Sigmoid colon (tissue), 4 donors: ENCODE results near the gene SPEM3.

ENCODE experiments used
- EP300 ChIP-seq, 4 donors: sonication (generic); formaldehyde crosslinking; IDR thresholded peaks; one replicate each; pipeline ENCODE4 v1.6.1; 2017; ENCODE audit warnings: antibody characterized with exemption in 4 of 4
- POLR2A ChIP-seq, 2 donors: fragments of 450-650 bp; IDR thresholded peaks; one replicate each; pipeline ENCODE4 v1.6.1; 2016; ENCODE audit warnings: antibody characterized with exemption in 2 of 2, mild to moderate bottlenecking in 2 of 2, moderate library complexity in 2 of 2
- TF ChIP-seq, protein P1 (sequence below), 4 experiments: fragments of 450-650 bp in 3 of 4; fragments of 200-600 bp in 1 of 4; IDR thresholded peaks; one replicate each; pipeline ENCODE4 v1.5.1; 2016 to 2019; ENCODE audit warnings: antibody characterized with exemption in 4 of 4, mild to moderate bottlenecking in 3 of 4, moderate library complexity in 2 of 4

GRCh38 chr17:7407485-7408251 lies 21.0 kb upstream of the SPEM3 start, which contains the start of gene NLGN2:
- no peak for TF ChIP-seq EP300 (IDR thresholded peaks at IDR 0.05)
- TF ChIP-seq, protein P1, sequence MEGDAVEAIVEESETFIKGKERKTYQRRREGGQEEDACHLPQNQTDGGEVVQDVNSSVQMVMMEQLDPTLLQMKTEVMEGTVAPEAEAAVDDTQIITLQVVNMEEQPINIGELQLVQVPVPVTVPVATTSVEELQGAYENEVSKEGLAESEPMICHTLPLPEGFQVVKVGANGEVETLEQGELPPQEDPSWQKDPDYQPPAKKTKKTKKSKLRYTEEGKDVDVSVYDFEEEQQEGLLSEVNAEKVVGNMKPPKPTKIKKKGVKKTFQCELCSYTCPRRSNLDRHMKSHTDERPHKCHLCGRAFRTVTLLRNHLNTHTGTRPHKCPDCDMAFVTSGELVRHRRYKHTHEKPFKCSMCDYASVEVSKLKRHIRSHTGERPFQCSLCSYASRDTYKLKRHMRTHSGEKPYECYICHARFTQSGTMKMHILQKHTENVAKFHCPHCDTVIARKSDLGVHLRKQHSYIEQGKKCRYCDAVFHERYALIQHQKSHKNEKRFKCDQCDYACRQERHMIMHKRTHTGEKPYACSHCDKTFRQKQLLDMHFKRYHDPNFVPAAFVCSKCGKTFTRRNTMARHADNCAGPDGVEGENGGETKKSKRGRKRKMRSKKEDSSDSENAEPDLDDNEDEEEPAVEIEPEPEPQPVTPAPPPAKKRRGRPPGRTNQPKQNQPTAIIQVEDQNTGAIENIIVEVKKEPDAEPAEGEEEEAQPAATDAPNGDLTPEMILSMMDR (IDR thresholded peaks at IDR 0.05): no peak
- TF ChIP-seq POLR2A (IDR thresholded peaks at IDR 0.05): no peak
